ENCODE measurements around the gene PANK4. TPM values are rescaled to one million over a fixed set of nuclear protein-coding genes. Genes with fewer than 3 reads are reported as not detected.

Gene PANK4
- total and polyA plus RNA-seq, 9 of the 15 experiments (the other 6 are each of a cell fraction or from before 2014, with no cell fraction given), result 0.93 to 55.6 (median 31.5) TPM

- TF ChIP-seq, protein P1, sequence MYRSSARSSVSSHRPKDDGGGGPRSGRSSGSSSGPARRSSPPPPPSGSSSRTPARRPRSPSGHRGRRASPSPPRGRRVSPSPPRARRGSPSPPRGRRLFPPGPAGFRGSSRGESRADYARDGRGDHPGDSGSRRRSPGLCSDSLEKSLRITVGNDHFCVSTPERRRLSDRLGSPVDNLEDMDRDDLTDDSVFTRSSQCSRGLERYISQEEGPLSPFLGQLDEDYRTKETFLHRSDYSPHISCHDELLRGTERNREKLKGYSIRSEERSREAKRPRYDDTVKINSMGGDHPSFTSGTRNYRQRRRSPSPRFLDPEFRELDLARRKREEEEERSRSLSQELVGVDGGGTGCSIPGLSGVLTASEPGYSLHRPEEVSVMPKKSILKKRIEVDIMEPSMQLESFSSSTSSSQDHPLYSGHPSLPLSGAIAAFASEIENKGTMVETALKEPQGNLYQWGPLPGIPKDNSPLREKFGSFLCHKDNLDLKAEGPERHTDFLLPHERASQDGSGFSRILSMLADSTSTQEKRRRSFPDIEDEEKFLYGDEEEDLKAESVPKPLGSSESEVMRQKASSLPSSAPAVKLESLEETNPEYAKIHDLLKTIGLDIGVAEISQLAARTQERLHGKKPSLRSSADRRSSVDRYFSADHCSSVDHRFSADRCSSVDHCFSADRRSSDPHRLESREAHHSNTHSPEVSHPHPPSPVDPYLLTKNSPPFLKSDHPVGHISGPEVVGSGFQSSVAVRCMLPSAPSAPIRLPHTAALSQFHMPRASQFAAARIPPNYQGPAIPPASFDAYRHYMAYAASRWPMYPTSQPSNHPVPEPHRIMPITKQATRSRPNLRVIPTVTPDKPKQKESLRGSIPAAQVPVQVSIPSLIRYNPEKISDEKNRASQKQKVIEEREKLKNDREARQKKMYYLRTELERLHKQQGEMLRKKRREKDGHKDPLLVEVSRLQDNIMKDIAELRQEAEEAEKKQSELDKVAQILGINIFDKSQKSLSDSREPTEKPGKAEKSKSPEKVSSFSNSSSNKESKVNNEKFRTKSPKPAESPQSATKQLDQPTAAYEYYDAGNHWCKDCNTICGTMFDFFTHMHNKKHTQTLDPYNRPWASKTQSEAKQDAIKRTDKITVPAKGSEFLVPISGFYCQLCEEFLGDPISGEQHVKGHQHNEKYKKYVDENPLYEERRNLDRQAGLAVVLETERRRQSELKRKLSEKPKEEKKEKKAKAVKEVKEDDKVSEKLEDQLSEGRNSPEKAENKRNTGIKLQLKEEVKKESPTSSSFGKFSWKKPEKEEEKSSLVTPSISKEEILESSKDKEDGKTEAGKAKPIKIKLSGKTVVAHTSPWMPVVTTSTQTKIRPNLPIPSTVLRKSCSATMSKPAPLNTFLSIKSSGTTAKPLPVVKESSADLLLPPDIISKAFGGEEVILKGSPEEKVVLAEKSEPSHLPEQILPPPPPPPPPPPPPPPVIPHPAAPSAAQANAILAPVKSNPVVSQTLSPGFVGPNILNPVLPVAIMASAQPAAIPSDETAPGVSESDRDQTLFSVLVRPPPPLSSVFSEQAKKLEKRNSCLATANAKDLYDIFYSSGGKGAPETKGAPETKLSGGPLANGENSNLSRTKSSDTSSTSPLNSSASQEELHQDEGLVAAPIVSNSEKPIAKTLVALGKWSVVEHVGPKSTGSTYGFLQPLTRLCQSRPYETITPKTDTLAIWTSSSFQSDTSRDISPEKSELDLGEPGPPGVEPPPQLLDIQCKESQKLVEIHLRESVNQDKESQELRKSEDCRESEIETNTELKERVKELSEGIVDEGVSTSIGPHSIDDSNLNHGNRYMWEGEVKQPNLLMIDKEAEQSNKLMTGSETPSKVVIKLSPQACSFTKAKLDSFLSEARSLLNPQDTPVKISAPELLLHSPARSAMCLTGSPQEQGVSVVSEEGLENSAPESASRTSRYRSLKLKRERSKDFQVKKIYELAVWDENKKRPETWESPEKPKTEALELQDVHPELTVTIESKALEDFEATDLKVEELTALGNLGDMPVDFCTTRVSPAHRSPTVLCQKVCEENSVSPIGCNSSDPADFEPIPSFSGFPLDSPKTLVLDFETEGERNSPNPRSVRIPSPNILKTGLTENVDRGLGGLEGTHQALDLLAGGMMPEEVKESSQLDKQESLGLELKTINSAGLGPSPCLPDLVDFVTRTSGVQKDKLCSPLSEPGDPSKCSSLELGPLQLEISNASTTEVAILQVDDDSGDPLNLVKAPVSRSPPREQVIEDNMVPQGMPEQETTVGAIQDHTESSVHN (IDR thresholded peaks at IDR 0.05; ENCODE audit: borderline replicate concordance in 1 of 2, low read depth in 1 of 2), result no peak
- TF ChIP-seq PKNOX1 (IDR thresholded peaks at IDR 0.05) (no peak), KLF10 (CRISPR knock-in tag; IDR thresholded peaks at IDR 0.05) (no peak)
These were observed 13.5 kb downstream of the PANK4 start (continued) for GRCh38 chr1:2512862-2513421.
